Mesenchymal stem cell (in vitro differentiated cells and primary cell): ENCODE measurements around the gene FARP1.

ENCODE experiments used
- DNase-seq: peaks from one replicate; pipeline ENCODE4 v3.0.0-alpha.2; 2013
- H2AFZ ChIP-seq: one replicate; pipeline ENCODE4 v1.6.1; 2013; ENCODE audit warnings: low read depth, mild to moderate bottlenecking, control low read depth, inconsistent platforms, low read length, moderate library complexity
- H2AK5ac ChIP-seq: 2 replicates; pipeline ENCODE4 v1.6.1; 2013; ENCODE audit warnings: low read length, moderate library complexity, mild to moderate bottlenecking, inconsistent platforms; ENCODE audit not compliant: severe bottlenecking
- H2BK120ac ChIP-seq: one replicate; pipeline ENCODE4 v1.6.1; 2013; ENCODE audit warnings: low read depth, mild to moderate bottlenecking, inconsistent platforms, low read length, moderate library complexity
- H2BK12ac ChIP-seq, 2 experiments: one replicate each; pipeline ENCODE4 v1.6.1; 2013; ENCODE audit warnings: inconsistent platforms in 2 of 2, low read length in 2 of 2, mild to moderate bottlenecking in 2 of 2, moderate library complexity in 2 of 2, control low read depth in 1 of 2
- H2BK15ac ChIP-seq: one replicate; pipeline ENCODE4 v1.6.1; 2013; ENCODE audit warnings: mild to moderate bottlenecking, low read depth, inconsistent platforms; ENCODE audit not compliant: poor library complexity, severe bottlenecking
- H2BK5ac ChIP-seq: 2 replicates; pipeline ENCODE4 v1.6.1; 2013; ENCODE audit warnings: low read depth, mild to moderate bottlenecking, low read length, control low read depth, inconsistent platforms; ENCODE audit not compliant: poor library complexity, severe bottlenecking
- H3K14ac ChIP-seq, 2 experiments: one replicate each; pipeline ENCODE4 v1.6.1; 2013; ENCODE audit warnings: inconsistent platforms in 2 of 2, low read length in 2 of 2, control low read depth in 1 of 2, mild to moderate bottlenecking in 1 of 2, moderate library complexity in 1 of 2
- H3K18ac ChIP-seq, 2 experiments: one replicate each; pipeline ENCODE4 v1.6.1; 2013; ENCODE audit warnings: inconsistent platforms in 2 of 2, low read length in 2 of 2, control low read depth in 1 of 2, low read depth in 1 of 2, mild to moderate bottlenecking in 1 of 2
- H3K23ac ChIP-seq, 2 experiments: one replicate each; pipeline ENCODE4 v1.6.1; 2013; ENCODE audit warnings: inconsistent platforms in 2 of 2, low read length in 2 of 2, mild to moderate bottlenecking in 2 of 2, moderate library complexity in 2 of 2, control low read depth in 1 of 2
- H3K27ac ChIP-seq: 2 replicates; pipeline ENCODE4 v1.5.1; 2013; ENCODE audit warnings: mild to moderate bottlenecking, moderate library complexity, low read length, control low read depth, inconsistent platforms; ENCODE audit not compliant: poor library complexity, severe bottlenecking
- H3K27me3 ChIP-seq, 2 experiments: 2 replicates each; pipeline versions ENCODE4 v1.6.1 to v1.7.0; 2013; ENCODE audit warnings: low read length in 2 of 2, mild to moderate bottlenecking in 2 of 2, moderate library complexity in 2 of 2, control low read depth in 1 of 2, inconsistent platforms in 1 of 2; ENCODE audit not compliant: control insufficient read depth in 1 of 2, insufficient read depth in 1 of 2
- H3K36me3 ChIP-seq, 2 experiments: 2 replicates each; pipeline versions ENCODE4 v1.6.1 to v1.7.0; 2013; ENCODE audit warnings: low read length in 2 of 2, control low read depth in 1 of 2, inconsistent platforms in 1 of 2, low read depth in 1 of 2, mild to moderate bottlenecking in 1 of 2; ENCODE audit not compliant: insufficient read depth in 2 of 2, control insufficient read depth in 1 of 2
- H3K4ac ChIP-seq, 2 experiments: one replicate each; pipeline ENCODE4 v1.6.1; 2013; ENCODE audit warnings: inconsistent platforms in 2 of 2, low read length in 2 of 2, mild to moderate bottlenecking in 2 of 2, moderate library complexity in 2 of 2, control low read depth in 1 of 2, low read depth in 1 of 2
- H3K4me1 ChIP-seq: 2 replicates; pipeline ENCODE4 v1.6.1; 2013; ENCODE audit warnings: low read depth, low read length, control low read depth; ENCODE audit not compliant: control insufficient read depth, insufficient read depth
- H3K4me2 ChIP-seq: 2 replicates; pipeline ENCODE4 v1.6.1; 2013; ENCODE audit warnings: low read length, mild to moderate bottlenecking, inconsistent platforms; ENCODE audit not compliant: poor library complexity, severe bottlenecking
- H3K4me3 ChIP-seq, 2 experiments: 2 replicates each; pipeline versions ENCODE4 v1.5.1 to v1.7.0; 2013; ENCODE audit warnings: low read length in 2 of 2, mild to moderate bottlenecking in 2 of 2, control low read depth in 1 of 2, low read depth in 1 of 2; ENCODE audit not compliant: insufficient read depth in 1 of 2
- H3K79me1 ChIP-seq: replicated peaks from 2 replicates; pipeline ENCODE4 v1.6.1; 2013; ENCODE audit warnings: mild to moderate bottlenecking, control low read depth, low read length, inconsistent platforms; ENCODE audit not compliant: poor library complexity, severe bottlenecking
- H3K9ac ChIP-seq: 2 replicates; pipeline ENCODE4 v1.7.0; 2013; ENCODE audit warnings: mild to moderate bottlenecking, low read length, moderate library complexity
- H3K9me3 ChIP-seq: 2 replicates; pipeline ENCODE4 v1.7.0; 2013; ENCODE audit warnings: mild to moderate bottlenecking, low read length; ENCODE audit not compliant: control insufficient read depth
- H4K8ac ChIP-seq: one replicate; pipeline ENCODE4 v1.6.1; 2013; ENCODE audit warnings: inconsistent platforms, mild to moderate bottlenecking, low read length, moderate library complexity
- H4K91ac ChIP-seq: one replicate; pipeline ENCODE4 v1.6.1; 2013; ENCODE audit warnings: mild to moderate bottlenecking, low read length, inconsistent platforms
- WGBS: methylation state at CpG from one replicate; pipeline ENCODE4 v1.1.7; 2013; ENCODE audit warnings: mixed read lengths; 5-methylcytosine and 5-hydroxymethylcytosine counted together

Gene FARP1

DNA sequence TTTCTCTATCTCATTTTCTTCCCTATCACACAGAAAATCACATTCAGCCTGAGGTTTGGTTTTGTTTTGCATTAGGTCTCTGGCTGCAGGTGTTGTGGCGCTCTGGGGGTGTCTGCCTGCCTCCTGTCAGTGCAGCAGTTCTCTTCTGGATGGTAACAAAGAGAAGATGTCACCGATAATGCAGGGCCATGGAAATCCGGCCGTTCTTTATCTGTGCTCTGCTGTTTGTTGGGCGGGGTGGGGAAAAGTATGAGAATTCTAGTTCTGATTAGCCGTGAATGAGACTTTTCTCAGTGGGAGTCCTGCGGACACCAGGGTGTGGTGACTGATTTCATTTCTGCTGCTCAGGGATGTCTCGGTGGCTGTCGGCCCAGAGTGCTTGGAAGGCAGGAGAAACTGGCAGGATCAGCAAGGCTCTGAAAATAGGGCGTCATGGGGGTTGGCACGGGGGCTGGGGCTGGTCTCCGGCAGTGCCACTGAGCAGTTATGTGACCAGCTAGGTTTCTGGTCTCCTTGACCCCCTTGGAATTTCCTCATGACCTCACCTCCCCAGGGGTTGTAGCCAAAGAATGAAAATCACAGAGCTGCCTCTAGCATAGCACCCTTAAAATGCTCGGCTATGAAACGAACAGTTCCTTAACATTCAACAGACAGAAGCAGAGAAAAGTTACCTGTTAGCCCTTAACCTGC, 29.2 kb downstream of the FARP1 start:
- Histone ChIP-seq H3K4me1 (peaks cover 26% of the 10 kb centered on the region), H3K27ac (peak overlapping the region; percentile 99), H2AFZ (peak overlapping the region; percentile 39), H3K23ac (peak overlapping the region; percentile 21 to 89), H3K14ac (peak overlapping the region in 1 of 2 experiments; percentile 75), H4K8ac (peak overlapping the region; percentile 92), H3K36me3 (peaks cover 3 to 10% of the 10 kb centered on the region in 2 experiments), H2BK5ac (peak overlapping the region; percentile 96), H3K18ac (peak overlapping the region; percentile 88 to 96), H3K4ac (peak overlapping the region; percentile 75 to 91), H2BK12ac (peak overlapping the region; percentile 85 to 87), H2BK120ac (peak overlapping the region; percentile 91), H2AK5ac (peak overlapping the region; percentile 99), H3K9me3 (no peaks in the 10 kb centered on the region), H4K91ac (peak overlapping the region; percentile 36), H3K4me3 (peak overlapping the region in 1 of 2 experiments; percentile 67), H3K79me1 (peaks cover 9% of the 10 kb centered on the region), H3K9ac (peak overlapping the region; percentile 70), H3K27me3 (no peaks in the 10 kb centered on the region), H3K4me2 (peak overlapping the region; percentile 67), H2BK15ac (peak overlapping the region; percentile 66)
- DNase-seq: peak; percentile 54
- 30% methylated on average over 14 of the region's 14 CpGs for WGBS

DNA sequence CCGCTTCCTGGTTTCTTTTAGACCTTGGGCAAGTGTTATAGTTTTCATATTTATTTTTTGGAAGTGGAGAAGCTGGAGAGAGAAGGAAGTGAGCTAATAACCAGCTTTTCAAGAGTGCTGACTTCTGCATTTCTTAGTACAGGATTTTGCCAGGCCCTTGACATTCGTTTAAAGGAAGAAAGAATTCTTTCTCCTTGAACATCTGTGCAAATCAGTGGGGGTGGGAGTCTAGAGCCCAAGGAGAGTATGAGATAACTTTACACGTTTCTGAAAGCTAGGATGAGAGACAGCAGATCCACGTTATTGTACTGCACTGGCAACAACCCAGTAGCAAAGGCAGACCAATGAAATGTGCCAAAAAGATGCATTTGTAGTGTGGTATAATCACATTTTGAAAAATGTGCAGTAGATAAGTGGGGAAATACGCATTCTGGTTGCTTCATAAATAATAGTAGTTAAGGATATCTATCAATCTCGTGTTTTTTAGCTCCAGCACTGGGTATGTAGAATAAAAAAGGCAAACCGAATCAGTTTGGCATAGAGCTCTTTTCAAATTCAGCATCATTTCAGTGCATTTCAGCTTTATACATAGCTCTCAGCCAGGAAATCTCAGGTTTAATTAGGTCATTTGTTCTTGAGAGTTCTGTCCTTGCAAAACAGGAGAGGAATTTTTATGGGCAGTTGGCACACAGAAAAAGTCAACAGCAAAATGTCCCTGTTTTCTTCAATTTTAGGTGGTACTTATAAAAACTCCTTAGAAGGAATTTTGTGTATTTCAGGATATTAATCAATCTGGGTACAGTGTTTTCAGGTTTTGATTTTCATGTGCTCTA, 29.9 kb downstream of the FARP1 start:
- no peak overlapping the region for H3K14ac ChIP-seq
- H3K27me3 ChIP-seq: no peaks in the 10 kb centered on the region
- H3K4ac ChIP-seq: peak overlapping the region; percentile 57 to 91
- no peak overlapping the region for H4K8ac ChIP-seq
- WGBS: 35% methylated on average over 5 of the region's 7 CpGs
- no peak overlapping the region for H3K23ac ChIP-seq
- peak overlapping the region; percentile 88 to 96 for H3K18ac ChIP-seq
- H3K79me1 ChIP-seq: peaks cover 11% of the 10 kb centered on the region
- H2BK12ac ChIP-seq: peak overlapping the region in 1 of 2 experiments; percentile 85
- no peak overlapping the region for H2AFZ ChIP-seq
- H3K9me3 ChIP-seq: no peaks in the 10 kb centered on the region
- peaks cover 3 to 13% of the 10 kb centered on the region in 2 experiments for H3K36me3 ChIP-seq
- H2BK5ac ChIP-seq: peak overlapping the region; percentile 96
- H4K91ac ChIP-seq: no peak overlapping the region
- H3K4me3 ChIP-seq: peak overlapping the region in 1 of 2 experiments; percentile 67
- peak overlapping the region; percentile 70 for H3K9ac ChIP-seq
- peak overlapping the region; percentile 99 for H3K27ac ChIP-seq
- H2BK15ac ChIP-seq: no peak overlapping the region
- peaks cover 27% of the 10 kb centered on the region for H3K4me1 ChIP-seq
- peak overlapping the region; percentile 99 for H2AK5ac ChIP-seq
- H2BK120ac ChIP-seq: no peak overlapping the region
- peak; percentile 59 for DNase-seq
- no peak overlapping the region for H3K4me2 ChIP-seq

DNA sequence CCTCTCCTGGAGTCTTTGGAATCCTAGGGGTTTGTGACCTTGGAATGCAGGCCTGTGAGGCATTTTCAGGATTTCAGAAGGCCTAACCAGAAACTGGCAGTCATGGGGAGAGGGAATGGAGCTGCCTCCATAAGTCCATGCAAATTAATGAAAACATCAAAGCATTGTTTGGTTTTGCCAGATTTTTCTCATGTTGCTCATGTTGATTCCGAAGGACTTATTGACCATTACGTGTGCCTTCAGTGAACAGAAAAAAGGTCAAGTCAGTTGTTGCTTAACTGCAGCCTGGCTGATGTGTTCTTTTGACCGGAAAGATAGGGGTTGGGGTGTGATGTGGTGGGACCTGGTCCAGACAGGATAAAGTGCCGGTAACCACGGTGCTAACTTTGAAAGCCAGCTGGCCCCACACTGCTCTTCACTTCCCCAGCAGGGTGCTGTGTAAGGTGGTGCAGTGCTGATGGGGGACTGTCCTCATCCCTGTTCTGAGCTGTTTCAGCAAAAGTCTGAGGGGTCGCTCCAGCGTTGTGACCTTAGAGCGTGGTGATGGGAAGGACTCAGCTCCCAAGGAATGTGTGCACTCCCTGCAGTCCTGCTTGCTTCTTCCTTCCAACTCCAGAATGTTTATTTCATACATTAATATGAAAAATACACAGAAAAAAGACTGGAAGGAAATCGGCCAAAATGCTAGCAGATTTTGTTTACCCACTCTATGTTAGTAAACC, 30.7 kb downstream of the FARP1 start:
- WGBS: 15% methylated on average over 6 of the region's 9 CpGs
- Histone ChIP-seq H2BK12ac (peak overlapping the region; percentile 29 to 45), H3K27me3 (no peaks in the 10 kb centered on the region), H3K4me1 (peaks cover 27% of the 10 kb centered on the region), H3K9me3 (no peaks in the 10 kb centered on the region), H3K14ac (peak overlapping the region in 1 of 2 experiments; percentile 35), H2BK5ac (peak overlapping the region; percentile 88), H3K4me2 (peak overlapping the region; percentile 35), H3K27ac (peak overlapping the region; percentile 99), H3K9ac (peak overlapping the region; percentile 70), H3K79me1 (peaks cover 10% of the 10 kb centered on the region), H4K91ac (peak overlapping the region; percentile 83), H3K36me3 (peaks cover 3 to 13% of the 10 kb centered on the region in 2 experiments), H2BK15ac (no peak overlapping the region), H2AFZ (no peak overlapping the region), H3K23ac (peak overlapping the region in 1 of 2 experiments; percentile 5), H3K18ac (peak overlapping the region; percentile 40 to 85), H2AK5ac (peak overlapping the region; percentile 69), H3K4ac (peak overlapping the region in 1 of 2 experiments; percentile 53), H4K8ac (peak overlapping the region; percentile 59), H3K4me3 (peak overlapping the region in 1 of 2 experiments; percentile 67), H2BK120ac (no peak overlapping the region)
- DNase-seq: peak; percentile 98
